ENCODE results near the gene POLR2B.
A peak's percentile ranks its signal among the peaks of the same experiment; 100 is the strongest.
"Not testable (repeated sequence)": the region's sequence is repeated elsewhere in the genome, so short reads cannot be mapped to it uniquely, and the experiment has no call there.

The POLR2B gene

GRCh38 chr4:56978750-56979303, at the start of gene POLR2B:
POLR2B (plus strand) TSS chr4:56978896; CDS start chr4:56978986, 90 bp downstream.
- H3K4me3 ChIP-seq (ENCODE audit: low read length), result peak within 1 kb of the TSS; percentile 93
- H3K4me1 ChIP-seq (ENCODE audit: insufficient read depth, low read length), result peaks cover 14% of the 10 kb centered on the region
- H3K27me3 ChIP-seq (ENCODE audit: insufficient read depth, low read length), result no peaks in the 10 kb centered on the region
- peaks cover under 1% of the 10 kb centered on the region for H3K36me3 ChIP-seq (ENCODE audit: insufficient read depth, low read length)
- H3K9me3 ChIP-seq (ENCODE audit: low read length), result no peaks in the 10 kb centered on the region
- no peak within 1 kb of the TSS for H2AFZ ChIP-seq (ENCODE audit: low read depth, low read length)

DNA sequence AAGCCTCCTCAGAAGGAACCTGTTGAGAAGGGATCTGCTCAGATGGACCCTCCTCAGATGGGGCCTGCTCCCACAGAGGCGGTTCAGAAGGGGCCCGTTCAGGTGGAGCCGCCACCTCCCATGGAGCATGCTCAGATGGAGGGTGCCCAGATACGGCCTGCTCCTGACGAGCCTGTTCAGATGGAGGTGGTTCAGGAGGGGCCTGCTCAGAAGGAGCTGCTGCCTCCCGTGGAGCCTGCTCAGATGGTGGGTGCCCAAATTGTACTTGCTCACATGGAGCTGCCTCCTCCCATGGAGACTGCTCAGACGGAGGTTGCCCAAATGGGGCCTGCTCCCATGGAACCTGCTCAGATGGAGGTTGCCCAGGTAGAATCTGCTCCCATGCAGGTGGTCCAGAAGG, 48.1 kb upstream of the POLR2B start:
- Histone ChIP-seq H3K4me1 (ENCODE audit: insufficient read depth, low read length) (no peaks in the 10 kb centered on the region), H3K4me3 (ENCODE audit: low read length) (no peak overlapping the region), H3K27me3 (ENCODE audit: insufficient read depth, low read length) (no peaks in the 10 kb centered on the region), H3K36me3 (ENCODE audit: insufficient read depth, low read length) (peaks cover 54% of the 10 kb centered on the region), H2AFZ (ENCODE audit: low read depth, low read length) (no peak overlapping the region), H3K9me3 (ENCODE audit: low read length) (no peaks in the 10 kb centered on the region)

GRCh38 chr4:56931924-56932323, 46.8 kb upstream of the POLR2B start:
- no peak overlapping the region for H3K4me3 ChIP-seq (ENCODE audit: low read length)
- peaks cover 55% of the 10 kb centered on the region for H3K36me3 ChIP-seq (ENCODE audit: insufficient read depth, low read length)
- H3K27me3 ChIP-seq (ENCODE audit: insufficient read depth, low read length), result no peaks in the 10 kb centered on the region
- H3K4me1 ChIP-seq (ENCODE audit: insufficient read depth, low read length), result no peaks in the 10 kb centered on the region
- H2AFZ ChIP-seq (ENCODE audit: low read depth, low read length), result no peak overlapping the region
- H3K9me3 ChIP-seq (ENCODE audit: low read length), result no peaks in the 10 kb centered on the region

DNA sequence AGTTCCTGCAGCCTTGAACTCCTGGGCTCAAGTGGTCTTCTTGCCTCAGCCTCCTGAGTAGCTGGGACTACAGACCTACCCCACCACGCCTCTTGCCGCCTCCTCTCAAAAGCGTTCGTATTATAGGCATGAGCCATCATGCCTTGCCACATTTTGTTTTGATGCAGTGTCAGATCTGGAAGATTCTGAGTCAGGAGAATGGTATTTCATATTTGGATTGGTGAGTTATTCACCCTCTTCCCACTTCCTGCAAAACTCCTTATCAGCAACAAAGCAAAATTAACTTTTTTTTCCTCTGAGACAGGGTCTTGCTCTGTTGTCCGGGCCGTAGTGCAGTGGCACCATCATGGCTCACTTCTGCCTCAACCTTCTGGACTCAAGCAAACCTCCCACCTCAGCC, 41.4 kb upstream of the POLR2B start:
- H3K27me3 ChIP-seq (ENCODE audit: insufficient read depth, low read length), result no peaks in the 10 kb centered on the region
- H2AFZ ChIP-seq (ENCODE audit: low read depth, low read length), result no peak overlapping the region
- H3K4me3 ChIP-seq (ENCODE audit: low read length), result no peak overlapping the region
- no peaks in the 10 kb centered on the region for H3K9me3 ChIP-seq (ENCODE audit: low read length)
- H3K4me1 ChIP-seq (ENCODE audit: insufficient read depth, low read length), result no peaks in the 10 kb centered on the region
- H3K36me3 ChIP-seq (ENCODE audit: insufficient read depth, low read length), result peaks cover 23% of the 10 kb centered on the region

DNA sequence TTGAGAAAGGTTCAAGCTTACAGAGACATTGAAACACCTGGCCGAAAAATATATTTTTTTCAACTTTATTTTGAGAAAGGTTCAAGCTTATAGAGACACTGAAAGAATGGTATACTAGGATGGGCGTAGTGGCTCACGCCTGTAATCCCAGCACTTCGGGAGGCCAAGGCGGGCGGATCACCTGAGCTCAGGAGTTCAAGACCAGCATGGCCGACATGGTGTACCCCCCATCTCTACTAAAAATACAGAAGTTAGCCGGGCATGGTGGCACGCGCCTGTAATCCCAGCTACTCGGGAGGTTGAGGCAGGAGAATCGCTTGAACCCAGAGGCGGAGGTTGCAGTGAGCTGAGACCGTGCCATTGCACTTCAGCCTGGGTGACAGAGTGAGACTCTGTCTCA, 38.9 kb upstream of the POLR2B start:
- not testable (repeated sequence) for H3K27me3 ChIP-seq (ENCODE audit: insufficient read depth, low read length); H3K4me3 ChIP-seq (ENCODE audit: low read length); H2AFZ ChIP-seq (ENCODE audit: low read depth, low read length); H3K4me1 ChIP-seq (ENCODE audit: insufficient read depth, low read length); H3K9me3 ChIP-seq (ENCODE audit: low read length)
- peaks cover 18% of the 10 kb centered on the region for H3K36me3 ChIP-seq (ENCODE audit: insufficient read depth, low read length)

GRCh38 chr4:56940403-56940802, 38.3 kb upstream of the POLR2B start:
- no peaks in the 10 kb centered on the region for H3K27me3 ChIP-seq (ENCODE audit: insufficient read depth, low read length)
- no peak overlapping the region for H3K4me3 ChIP-seq (ENCODE audit: low read length)
- no peaks in the 10 kb centered on the region for H3K4me1 ChIP-seq (ENCODE audit: insufficient read depth, low read length)
- peaks cover 15% of the 10 kb centered on the region for H3K36me3 ChIP-seq (ENCODE audit: insufficient read depth, low read length)
- no peak overlapping the region for H2AFZ ChIP-seq (ENCODE audit: low read depth, low read length)
- no peaks in the 10 kb centered on the region for H3K9me3 ChIP-seq (ENCODE audit: low read length)

DNA sequence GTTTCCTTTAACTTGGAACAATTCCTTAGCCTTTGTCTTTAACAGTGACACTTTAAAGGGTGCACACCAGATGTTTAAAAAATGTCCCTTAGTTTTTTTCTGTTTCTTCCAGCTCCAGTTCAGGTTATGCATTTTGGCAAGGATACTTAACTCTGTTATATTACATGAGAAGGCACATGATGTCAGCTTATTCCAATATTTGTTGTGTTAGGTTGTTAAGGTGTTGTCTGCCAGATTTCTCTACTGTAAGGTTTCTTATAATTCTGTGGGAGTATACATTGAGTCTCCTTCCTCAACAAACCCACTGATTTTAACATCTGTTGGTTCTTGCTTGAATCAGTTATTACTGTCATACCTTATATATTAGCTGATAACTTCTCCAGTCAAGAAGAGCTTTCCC, 37.7 kb upstream of the POLR2B start:
- Histone ChIP-seq H3K36me3 (ENCODE audit: insufficient read depth, low read length) (peaks cover 15% of the 10 kb centered on the region), H3K4me3 (ENCODE audit: low read length) (no peak overlapping the region), H2AFZ (ENCODE audit: low read depth, low read length) (no peak overlapping the region), H3K27me3 (ENCODE audit: insufficient read depth, low read length) (no peaks in the 10 kb centered on the region), H3K4me1 (ENCODE audit: insufficient read depth, low read length) (no peaks in the 10 kb centered on the region), H3K9me3 (ENCODE audit: low read length) (no peaks in the 10 kb centered on the region)

- no peaks in the 10 kb centered on the region for H3K4me1 ChIP-seq (ENCODE audit: insufficient read depth, low read length)
- H2AFZ ChIP-seq (ENCODE audit: low read depth, low read length), result no peak overlapping the region
- H3K9me3 ChIP-seq (ENCODE audit: low read length), result no peaks in the 10 kb centered on the region
- H3K4me3 ChIP-seq (ENCODE audit: low read length), result no peak overlapping the region
- H3K27me3 ChIP-seq (ENCODE audit: insufficient read depth, low read length), result no peaks in the 10 kb centered on the region
- H3K36me3 ChIP-seq (ENCODE audit: insufficient read depth, low read length), result peaks cover 10% of the 10 kb centered on the region
These were observed 37.3 kb upstream of the POLR2B start for GRCh38 chr4:56941403-56941802.

DNA sequence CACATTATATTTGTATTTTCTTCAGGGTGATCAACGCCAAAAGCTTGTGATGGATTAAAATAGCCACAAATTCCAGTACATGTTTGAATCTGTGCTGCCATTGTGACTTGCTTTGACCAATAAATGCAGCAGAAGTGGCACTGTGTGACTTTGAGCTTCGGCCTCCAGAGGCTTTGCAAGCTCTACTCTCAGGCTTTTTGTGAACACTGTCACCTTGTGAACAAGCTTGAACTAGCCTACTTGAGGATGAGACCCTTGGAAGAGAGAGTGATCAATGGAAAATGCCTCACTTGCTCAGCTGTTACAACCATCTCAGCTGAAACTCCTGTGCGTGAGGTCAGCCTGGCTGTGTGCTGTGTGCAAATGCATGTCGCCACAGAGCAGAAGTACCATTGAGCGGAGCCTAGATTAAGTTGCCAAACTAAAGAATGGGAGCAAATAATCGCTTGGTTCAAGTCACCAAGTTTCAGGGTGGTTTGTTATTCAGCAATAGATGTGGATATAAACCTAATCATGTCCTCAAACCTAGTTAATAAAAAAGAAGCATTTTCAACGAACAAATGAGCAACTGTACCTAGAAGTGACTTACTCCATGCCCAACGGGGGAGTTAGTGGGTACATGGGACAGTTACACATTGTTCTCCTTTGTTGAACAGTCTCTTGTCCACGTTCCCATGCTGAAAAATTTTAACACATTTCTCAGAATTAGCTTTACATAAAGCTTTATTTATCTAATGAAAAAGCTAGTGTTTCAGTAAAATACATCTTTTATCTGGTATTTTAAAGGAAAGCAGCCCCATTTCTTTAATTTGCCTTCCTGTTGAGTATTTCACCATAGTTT, 24.8 kb upstream of the POLR2B start:
- no peaks in the 10 kb centered on the region for H3K4me1 ChIP-seq (ENCODE audit: insufficient read depth, low read length)
- no peaks in the 10 kb centered on the region for H3K36me3 ChIP-seq (ENCODE audit: insufficient read depth, low read length)
- H3K9me3 ChIP-seq (ENCODE audit: low read length), result no peaks in the 10 kb centered on the region
- no peaks in the 10 kb centered on the region for H3K27me3 ChIP-seq (ENCODE audit: insufficient read depth, low read length)
- no peak overlapping the region for H2AFZ ChIP-seq (ENCODE audit: low read depth, low read length)
- no peak overlapping the region for H3K4me3 ChIP-seq (ENCODE audit: low read length)

DNA sequence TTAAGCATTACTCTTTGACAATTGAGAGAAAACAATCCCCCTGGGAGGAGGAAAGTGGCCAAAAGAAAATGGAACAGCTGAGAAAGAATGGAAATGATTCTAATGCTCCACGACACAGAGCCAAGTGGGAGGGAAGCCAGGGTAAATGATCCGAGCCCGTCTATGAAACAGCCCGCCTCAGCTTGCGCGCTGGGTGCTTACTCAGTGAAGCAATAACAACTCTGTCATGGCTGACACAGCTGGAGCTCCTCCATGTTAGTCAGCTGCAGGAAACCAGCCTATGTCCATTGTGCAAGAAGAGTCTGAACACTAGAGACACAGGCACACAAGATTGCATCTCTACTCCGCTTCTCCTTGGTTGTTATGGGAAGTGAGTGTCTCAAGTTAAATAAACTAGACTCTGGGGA, 20.6 kb upstream of the POLR2B start:
- Histone ChIP-seq H3K9me3 (ENCODE audit: low read length) (no peaks in the 10 kb centered on the region), H3K4me1 (ENCODE audit: insufficient read depth, low read length) (no peaks in the 10 kb centered on the region), H3K4me3 (ENCODE audit: low read length) (no peak overlapping the region), H2AFZ (ENCODE audit: low read depth, low read length) (no peak overlapping the region), H3K27me3 (ENCODE audit: insufficient read depth, low read length) (no peaks in the 10 kb centered on the region), H3K36me3 (ENCODE audit: insufficient read depth, low read length) (peaks cover 8% of the 10 kb centered on the region)

- H3K4me1 ChIP-seq (ENCODE audit: insufficient read depth, low read length), result no peaks in the 10 kb centered on the region
- no peaks in the 10 kb centered on the region for H3K27me3 ChIP-seq (ENCODE audit: insufficient read depth, low read length)
- H3K9me3 ChIP-seq (ENCODE audit: low read length), result no peaks in the 10 kb centered on the region
- H3K4me3 ChIP-seq (ENCODE audit: low read length), result no peak overlapping the region
- no peak overlapping the region for H2AFZ ChIP-seq (ENCODE audit: low read depth, low read length)
- H3K36me3 ChIP-seq (ENCODE audit: insufficient read depth, low read length), result peaks cover 14% of the 10 kb centered on the region
These were observed 19.6 kb upstream of the POLR2B start for GRCh38 chr4:56959100-56959499.

DNA sequence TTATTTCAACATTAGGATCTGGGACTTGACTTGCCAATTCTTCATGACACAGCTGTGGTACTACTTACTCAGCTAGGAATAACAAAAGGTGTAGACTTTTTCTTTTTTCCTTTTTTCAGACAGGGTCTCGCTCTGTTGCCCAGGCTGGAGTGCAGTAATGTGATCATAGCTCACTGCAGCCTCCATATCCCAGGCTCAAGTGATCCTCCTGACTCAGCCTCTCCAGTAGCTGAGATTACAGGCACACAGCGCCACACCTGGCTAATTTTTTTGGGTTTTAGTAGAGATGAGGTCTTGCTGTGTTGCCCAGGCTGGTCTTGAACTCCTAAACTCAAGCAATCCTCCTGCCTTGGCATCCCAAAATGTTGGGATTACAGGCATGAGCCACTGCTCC, 17.6 kb upstream of the POLR2B start:
- Histone ChIP-seq H3K4me1 (ENCODE audit: insufficient read depth, low read length) (no peaks in the 10 kb centered on the region), H3K27me3 (ENCODE audit: insufficient read depth, low read length) (no peaks in the 10 kb centered on the region), H3K36me3 (ENCODE audit: insufficient read depth, low read length) (peaks cover 24% of the 10 kb centered on the region), H3K4me3 (ENCODE audit: low read length) (no peak overlapping the region), H3K9me3 (ENCODE audit: low read length) (no peaks in the 10 kb centered on the region), H2AFZ (ENCODE audit: low read depth, low read length) (no peak overlapping the region)

- Histone ChIP-seq H3K4me3 (ENCODE audit: low read length) (no peak overlapping the region), H3K27me3 (ENCODE audit: insufficient read depth, low read length) (no peaks in the 10 kb centered on the region), H2AFZ (ENCODE audit: low read depth, low read length) (no peak overlapping the region), H3K9me3 (ENCODE audit: low read length) (peaks cover 12% of the 10 kb centered on the region), H3K4me1 (ENCODE audit: insufficient read depth, low read length) (peaks cover 6% of the 10 kb centered on the region), H3K36me3 (ENCODE audit: insufficient read depth, low read length) (peaks cover 46% of the 10 kb centered on the region)
These were observed 7.3 kb upstream of the POLR2B start for GRCh38 chr4:56971383-56971782.

Data from neuron (in vitro differentiated cells).